DMS 273 (cell line): ENCODE measurements around the gene OR5A2.

Experiments used
- DNase-seq: peaks from one replicate; lab custom pipeline; 2025; ENCODE audit not compliant: unreplicated experiment; lab: John Stamatoyannopoulos, UW

Gene OR5A2

DNA sequence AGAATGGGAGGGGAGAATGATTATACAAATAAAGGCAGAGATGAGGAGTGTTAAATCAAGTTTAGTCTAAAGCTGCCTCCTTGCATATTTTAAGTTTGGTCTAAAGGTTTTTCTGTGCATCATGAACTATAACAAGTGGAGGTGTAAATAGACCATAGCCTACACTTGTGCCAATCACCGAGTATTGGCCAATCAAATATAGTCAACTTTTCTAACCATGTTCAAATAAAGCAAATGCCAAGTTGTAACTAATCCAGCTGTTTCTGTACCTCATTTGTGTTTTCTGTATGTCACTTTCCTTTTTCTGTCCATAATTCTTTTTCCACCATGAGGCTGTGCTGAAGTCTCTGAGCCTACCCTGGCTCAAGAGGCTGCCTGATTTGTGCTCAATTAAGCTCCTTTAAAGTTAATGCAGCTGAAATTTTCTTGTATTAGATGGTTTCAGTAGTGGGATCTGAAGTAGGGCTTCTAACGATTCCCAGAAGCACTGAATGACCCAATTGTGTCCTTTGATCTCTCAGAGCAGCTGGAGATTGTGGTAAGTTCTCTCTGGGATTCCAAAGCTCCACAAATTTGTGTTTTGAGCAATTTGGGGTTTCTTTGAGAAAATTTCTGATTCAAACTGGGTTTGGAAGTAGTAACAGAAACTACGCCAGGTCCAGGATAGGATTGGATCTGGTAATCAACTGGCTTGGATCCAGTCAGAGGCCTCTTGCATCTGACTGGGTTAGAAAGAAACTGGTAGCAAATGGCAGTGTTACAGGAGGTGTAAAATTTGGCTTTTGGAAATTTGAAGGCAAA is 25.6 kb downstream of the OR5A2 start:
- DNase-seq = no peak

DNA sequence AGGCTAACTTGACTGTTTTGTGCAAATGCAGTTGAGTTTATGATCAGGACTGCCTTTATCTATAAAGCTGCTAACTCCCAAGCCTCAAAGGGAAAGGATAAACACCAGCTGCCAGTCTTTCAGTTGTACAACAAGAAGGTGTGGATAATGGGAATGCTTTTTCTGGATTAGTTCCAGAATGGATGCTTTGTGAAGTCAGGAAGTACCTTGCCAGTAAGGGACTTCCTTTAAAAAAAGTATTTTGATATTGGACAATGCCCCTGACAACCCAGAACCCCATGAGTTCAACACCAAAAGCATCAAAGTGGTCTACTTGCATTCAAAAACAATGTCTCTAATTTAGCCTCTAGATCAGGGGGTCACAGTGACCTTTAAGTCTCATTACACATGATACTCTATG is 32.0 kb downstream of the OR5A2 start:
- peak; percentile 40 for DNase-seq

DNA sequence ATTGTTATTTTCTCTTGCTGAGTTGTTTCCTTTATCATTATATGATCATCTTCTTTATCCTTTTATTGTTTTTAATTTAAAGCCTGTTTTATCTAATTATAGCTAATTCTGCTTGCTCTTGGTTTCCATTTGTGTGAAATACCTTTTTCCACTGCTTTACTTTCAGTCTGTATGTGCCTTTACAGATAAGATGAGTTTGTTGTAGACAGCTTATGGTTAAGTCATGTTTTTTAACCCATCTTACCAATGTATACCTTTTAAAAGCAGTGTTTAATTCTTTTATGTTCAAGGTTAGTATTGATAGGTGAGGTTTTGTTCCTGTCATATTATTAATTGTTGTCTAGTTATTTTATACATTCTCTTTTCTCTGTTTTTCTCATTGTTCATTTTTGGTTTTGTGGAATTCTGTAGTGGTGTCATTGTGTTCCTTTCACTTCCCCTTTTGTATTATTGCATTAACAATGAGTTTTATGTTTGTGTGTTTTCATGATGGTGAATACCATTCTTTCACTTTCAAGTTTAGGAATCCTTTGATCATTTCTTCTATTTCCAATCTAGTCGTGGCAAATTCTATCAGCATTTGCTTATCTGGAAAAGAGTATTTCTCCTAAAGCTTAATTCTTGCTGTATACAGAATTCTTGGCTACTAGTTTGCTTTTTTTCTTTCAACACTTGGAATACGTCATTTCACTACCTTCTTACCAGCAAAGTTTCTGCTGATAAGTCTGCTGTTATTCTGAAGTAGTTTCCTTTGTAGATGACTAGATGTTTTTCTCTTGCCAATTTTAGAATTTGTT is 45.8 kb downstream of the OR5A2 start:
- DNase-seq = no peak

DNA sequence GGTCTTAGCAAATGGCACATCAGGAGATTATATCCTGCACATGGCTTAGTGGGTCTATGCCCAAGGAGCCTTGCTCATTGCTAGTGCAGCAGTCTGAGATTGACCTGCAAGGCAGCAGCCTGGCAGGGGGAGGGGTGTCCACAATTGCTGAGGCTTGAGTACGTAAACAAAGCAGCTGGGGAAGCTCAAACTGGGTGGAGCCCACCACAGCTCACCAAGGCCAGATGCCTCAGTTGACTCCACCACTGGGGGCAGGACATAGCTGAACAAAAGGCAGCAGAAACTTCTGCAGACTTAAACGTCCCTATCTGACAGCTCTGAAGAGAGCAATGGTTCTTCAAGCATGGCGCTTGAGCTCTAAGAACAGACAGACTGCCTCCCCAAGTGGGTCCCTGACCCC is 53.9 kb downstream of the OR5A2 start:
- DNase-seq = peak; percentile 0

DNA sequence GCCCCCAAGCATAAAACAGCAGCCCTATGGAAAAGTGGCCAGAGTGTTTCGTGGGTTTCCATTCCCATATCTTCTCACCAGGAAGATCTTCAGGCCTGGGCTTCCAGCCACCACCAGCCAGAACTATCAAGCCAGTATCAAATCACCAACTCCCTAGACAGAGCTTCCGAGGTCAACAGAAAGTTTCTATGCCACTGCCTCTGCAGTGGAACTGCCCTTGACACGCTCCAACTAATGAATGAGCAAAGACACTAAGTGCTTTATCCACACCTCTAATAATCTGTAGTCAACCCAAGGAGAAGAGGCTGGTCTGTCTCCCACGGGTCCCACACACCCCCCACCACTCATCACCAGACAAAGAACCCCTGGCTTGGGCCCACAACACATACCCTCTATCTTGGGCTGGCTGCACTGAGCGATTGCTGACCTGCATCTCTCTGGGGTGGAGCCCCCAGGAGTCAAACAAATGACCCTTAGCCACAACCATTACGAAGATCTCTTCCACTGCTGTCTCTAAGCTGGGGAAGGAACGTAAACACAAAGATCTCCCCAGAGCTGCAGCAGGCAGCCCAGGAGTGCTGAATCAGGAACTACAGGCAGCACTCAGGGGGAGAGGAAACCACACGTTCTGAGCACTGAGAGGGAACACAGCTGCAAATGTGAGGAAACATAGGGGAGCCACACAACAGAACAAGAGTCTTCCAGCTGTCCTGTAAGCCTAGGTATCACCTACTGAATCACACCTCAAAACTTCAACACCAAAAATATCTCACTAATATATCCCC is 57.8 kb downstream of the OR5A2 start:
- no peak for DNase-seq
